GM21515 (cell line): ENCODE measurements around the gene CAPN9.
"Not testable (repeated sequence)": the region's sequence is repeated elsewhere in the genome, so short reads cannot be mapped to it uniquely, and the experiment has no call there.

ENCODE experiments used
- ATAC-seq: cut with Tn5 transposase; IDR thresholded peaks from one replicate; pipeline ENCODE4 v1.9.1; 2021; ENCODE audit not compliant: unreplicated experiment

Gene CAPN9

GRCh38 chr1:230709619-230710542 lies 37.3 kb upstream of the CAPN9 start:
- no peak for ATAC-seq

- no peak for ATAC-seq
Measured at GRCh38 chr1:230710543-230710904, 36.7 kb upstream of the CAPN9 start.

DNA sequence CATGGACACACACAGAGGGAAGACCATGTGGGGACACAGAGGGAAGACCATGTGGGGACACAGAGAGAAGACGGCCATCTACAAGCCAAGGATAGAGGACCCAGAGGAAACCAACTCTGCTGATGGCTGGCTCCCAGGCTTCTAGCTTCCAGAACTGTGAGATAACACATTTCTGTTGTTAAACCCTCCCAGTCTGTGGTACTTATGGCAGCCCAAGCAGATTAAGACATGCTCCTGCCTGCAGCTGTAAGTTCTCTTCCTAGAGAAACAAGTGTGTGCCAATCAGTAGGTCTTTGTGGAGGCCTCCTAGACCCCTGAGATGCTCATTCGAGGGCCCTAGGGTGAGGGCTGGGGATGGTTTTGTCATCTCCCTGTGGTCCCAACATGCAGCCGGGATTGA lies 35.9 kb upstream of the CAPN9 start:
- no peak for ATAC-seq

- no peak for ATAC-seq
Measured at GRCh38 chr1:230712470-230712942, 34.7 kb upstream of the CAPN9 start.

DNA sequence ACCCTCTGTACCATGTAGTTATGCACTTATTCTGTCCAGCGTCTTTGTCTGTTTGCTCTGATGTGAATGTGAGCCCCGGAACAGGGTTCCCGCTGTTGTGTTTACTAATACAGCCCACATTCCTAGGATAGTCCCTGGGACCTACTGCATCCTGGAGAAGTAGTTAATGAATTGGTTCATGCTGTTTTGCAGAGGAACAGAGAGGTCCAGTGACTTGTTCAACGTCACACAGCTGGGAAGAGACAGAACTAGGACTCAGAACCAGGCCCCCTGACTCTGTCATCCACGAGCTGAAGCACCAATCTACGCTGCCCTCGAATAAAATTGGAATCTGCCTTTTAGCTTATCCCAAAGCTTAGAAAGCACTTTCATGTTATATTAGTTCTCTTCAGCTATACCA lies 34.0 kb upstream of the CAPN9 start:
- ATAC-seq: no peak

DNA sequence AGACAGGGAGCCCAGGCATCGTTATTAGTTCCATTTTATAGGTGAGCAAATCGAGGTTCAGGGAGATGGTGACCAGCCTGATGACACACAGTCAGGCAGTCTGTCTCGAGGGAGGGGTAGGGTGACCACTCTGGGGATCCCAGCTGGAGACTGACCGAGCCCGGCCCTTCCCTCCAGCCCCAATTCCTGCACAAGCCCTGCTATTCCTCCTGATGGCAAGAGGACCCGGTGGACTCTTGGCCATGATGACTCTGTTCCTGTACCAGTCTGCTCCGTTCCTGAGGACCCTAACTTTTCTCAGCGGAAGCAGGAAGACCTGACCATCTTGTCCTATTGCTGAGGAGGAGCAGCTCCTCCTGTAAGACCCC lies 33.7 kb upstream of the CAPN9 start:
- ATAC-seq: no peak

DNA sequence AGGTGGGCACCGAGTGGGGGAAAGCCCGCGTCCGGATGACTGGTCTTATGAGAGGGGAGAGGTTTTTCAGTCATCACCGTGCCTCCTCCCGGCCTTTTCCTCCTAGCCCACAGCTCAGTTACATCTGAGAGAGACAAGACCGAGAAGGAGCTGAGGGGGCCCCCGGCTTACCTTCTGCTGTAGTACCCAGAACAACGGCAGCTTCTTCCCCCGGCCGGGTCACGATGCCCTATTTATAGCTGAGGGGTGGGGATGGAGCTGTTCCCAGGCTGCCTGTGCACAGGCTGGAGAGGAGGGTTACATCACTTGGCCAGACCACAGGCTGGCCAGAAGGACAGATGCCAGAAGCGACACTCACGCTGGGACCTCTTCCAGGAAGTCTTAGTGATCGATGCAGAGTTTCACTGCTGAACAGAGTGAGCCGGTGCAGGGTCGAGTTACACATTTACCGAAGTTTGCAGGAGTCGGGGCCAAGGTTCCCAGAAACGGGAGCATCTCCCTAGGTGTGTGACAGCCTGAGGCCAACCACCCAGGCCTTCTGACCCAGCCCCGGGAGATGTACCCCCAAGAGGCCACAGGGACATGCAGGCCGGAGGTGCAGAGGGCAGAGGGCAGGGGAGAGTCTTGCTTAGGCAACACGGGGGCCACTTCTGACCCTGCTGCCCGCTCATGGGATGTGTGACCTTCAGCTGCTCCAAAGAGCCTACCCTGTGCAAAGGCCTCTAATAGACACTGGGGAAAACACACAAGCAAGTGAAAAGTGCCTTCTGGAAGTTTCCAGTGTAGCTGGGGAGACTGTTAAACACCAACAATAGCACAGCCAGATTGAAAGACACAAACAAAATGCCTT lies 33.0 kb upstream of the CAPN9 start, which contains the start of gene AGT:
Gene AGT, minus strand, starts transcription at position 208 of the 850 bp plus-strand sequence. CDS start 3,299 bp downstream, outside the sequence.
- ATAC-seq: no peak

DNA sequence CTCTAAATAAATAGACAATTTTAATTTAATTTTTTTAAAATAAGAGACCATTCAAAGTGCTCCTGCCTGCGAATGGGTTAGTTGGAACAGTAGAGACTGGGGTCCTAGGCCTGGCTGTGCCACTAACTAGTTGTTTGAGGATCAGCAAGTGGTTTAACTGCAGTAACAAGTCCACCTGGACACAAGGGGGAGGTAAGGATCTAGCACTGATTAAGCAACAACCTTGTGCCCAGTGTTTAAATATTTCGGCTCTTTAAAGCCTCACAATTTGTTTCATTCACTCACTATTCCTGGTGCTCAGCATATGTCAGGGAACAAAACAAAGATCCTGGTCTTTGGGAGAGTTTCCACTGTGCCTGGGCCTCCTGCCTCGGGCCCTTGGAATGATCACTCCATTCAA lies 31.7 kb upstream of the CAPN9 start:
- ATAC-seq: no peak

GRCh38 chr1:230716453-230716852 lies 30.7 kb upstream of the CAPN9 start:
- ATAC-seq: not testable (repeated sequence)

- no peak for ATAC-seq
Measured at GRCh38 chr1:230717251-230717650, 29.9 kb upstream of the CAPN9 start.

DNA sequence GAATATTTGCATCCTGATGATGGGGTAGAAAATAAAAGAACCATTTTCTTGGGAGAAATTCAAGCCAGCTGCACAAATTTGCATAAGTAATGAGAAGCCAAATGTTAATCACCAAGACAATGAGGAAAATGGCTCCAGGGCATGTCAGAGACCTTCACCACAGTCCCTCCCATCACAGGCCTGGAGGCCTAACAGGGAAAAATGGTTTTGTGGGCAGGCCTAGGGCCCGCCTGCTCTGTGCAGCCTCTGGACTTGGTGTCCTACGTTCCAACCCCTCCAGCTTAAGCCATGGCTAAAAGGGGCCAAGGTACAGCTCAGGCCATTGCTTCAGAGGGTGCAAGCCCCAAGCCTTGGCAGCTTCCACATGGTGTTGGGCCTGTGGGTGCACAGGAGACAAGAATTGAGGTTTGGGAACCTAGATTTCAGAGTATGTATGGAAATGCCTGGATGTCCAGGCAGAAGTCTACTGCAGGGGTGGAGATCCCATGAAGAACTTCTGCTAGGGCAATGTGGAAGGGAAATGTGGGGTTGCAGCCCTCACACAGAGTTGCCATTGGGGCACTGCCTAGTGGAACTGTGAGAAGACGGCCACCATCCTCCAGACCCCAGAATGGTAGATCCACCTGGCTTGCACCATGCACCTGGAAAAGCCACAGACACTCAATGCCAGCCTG lies 25.2 kb upstream of the CAPN9 start:
- not testable (repeated sequence) for ATAC-seq

DNA sequence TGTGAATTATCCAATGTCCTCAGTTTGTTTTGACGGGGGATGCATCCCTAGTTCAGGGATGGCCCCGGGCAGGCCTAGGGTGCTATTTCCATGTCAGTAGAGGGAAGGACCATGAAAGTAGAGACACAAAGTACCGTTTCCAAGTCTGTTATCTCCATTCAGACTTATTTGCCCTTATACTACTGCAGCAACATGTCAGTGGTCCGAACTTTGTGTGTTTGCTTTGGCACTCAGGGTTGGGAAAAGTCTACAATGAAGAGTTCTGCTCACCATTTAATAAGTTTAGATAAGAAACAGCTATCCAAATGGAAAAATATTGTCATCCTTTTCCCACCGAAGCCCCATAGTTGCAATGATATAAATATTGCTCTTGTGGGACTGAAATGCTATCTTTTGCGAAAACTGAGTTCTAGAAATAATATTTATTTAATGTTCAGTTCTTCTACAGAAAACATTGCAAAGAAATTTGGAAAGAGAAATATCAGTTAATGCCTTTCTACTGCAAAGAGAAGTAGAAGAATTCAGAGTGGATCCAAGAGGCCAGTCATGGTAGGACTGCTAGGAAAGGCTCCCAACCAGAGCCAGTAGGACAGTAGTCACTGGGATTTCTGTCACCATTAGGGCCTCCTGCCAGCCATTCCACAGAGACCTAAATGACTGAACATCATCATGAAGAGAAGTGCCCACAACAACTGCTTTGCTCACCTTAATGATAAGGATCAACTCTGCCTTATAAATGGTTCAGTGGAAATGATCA lies 21.8 kb upstream of the CAPN9 start:
- ATAC-seq: no peak

GRCh38 chr1:230728710-230729392 lies 18.3 kb upstream of the CAPN9 start:
- ATAC-seq: no peak

DNA sequence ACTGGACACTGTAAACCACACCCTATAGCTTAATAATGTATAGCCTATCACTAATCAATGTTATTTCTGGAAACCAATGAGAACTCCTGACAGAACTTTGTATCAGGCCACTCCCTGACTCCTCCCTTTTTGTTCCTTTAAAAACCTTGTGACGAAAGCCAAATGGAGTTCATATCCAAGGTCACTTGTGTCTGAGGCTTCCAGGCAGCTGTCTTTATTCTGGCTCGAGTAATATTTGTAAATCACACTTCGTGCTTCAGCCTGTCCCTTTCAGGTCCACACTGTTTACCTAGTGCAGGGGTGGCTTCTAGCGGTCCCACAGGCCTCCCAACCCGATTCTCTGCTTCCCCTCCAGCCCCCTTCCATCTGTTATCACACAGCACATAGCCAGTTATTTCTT lies 16.2 kb upstream of the CAPN9 start:
- no peak for ATAC-seq

DNA sequence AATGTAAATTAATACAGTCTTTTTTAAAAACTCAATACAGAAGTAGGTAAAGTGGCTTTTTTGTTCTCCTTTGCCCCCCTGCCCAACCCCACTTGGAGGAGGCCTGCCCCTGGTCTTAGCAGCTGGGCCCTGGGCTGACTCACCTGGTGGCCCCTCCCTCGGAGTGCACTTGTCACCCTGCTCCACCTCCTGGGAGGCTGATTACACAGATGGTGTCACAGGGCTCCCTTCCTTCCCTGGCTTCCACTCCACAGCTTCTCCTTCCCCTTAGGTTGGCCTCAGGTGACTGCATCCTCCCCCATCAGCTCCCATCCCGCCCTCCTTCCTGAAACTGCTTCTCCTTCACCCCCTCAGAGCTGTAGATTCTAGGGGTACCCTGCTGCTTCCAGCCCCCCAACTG lies 11.7 kb upstream of the CAPN9 start:
- no peak for ATAC-seq

DNA sequence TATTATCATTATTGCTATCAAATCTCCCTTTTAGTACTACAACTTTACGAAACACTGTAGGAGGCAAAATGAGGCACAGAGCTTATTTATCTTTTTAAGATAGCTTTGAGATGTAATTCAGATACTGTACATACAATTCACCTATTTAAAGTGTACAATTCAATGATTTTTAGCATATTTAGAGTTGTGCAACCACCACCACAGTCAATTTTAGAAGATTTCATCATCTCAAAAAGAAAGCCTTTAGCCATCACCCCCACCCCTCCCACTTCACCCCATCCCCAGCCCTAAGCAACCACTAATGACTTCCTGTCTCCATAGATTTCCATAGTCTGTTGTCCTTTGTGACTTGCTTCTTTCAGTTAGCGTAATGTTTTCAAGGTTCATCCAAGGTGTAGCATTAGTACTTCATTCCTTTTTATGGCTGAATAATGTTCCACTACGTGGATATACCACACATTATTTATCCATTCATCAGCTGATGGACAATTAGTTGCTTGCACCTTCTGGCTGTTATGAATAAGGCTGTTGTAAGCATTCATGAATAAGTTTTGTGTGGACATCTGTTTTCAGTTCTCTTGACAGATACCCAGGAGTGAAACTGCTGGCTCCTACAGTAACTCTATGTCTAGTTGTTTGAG lies 9.4 kb upstream of the CAPN9 start:
- no peak for ATAC-seq

DNA sequence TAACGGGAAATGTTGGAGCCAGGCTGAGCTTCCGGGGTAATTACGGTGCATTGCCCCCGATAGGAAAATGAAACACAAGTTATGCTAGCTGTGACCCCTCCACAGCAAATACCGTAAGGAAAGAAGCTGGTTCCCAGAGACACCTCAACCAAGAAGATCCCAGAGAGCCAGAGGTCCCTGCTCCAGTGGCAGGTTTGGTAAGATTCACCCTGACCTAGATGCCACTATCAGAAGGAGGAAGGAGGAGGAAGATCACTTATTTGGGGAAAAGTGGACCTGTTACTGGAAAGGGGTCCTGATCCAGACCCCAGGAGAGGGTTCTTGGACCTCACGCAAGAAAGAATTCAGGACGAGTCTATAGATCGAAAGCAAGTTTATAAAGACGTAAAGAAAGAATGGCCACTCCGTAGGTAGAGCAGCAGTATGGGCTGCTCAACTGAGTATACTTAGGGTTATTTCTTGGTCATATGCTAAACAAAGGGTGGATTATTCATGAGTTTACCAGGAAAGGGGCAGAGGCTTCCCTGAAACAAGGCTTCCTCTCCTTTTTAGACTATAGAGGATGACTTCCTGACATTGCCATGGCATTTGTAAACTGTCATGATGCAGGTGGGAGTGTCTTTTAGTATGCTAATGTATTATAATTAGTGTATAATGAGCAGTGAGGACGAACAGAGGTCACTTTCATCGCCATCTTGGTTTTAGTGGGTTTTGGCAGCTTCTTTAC lies 7.5 kb upstream of the CAPN9 start:
- no peak for ATAC-seq

GRCh38 chr1:230743899-230744298 lies 3.3 kb upstream of the CAPN9 start:
- no peak for ATAC-seq

GRCh38 chr1:230744382-230744781 lies 2.8 kb upstream of the CAPN9 start:
- ATAC-seq: no peak
